HG03097 (cell line): ENCODE results near the gene RFT1.
"Not testable (repeated sequence)": the region's sequence is repeated elsewhere in the genome, so short reads cannot be mapped to it uniquely, and the experiment has no call there.

Source experiments
- ATAC-seq: cut with Tn5 transposase; IDR thresholded peaks from one replicate; pipeline ENCODE4 v1.9.1; 2021; ENCODE audit not compliant: unreplicated experiment, low FRiP score

Gene RFT1

GRCh38 chr3:53163444-53164387 is 33.5 kb upstream of the RFT1 start:
- ATAC-seq = no peak

- no peak for ATAC-seq
These were observed 32.6 kb upstream of the RFT1 start for GRCh38 chr3:53162672-53163443.

- ATAC-seq = no peak
These were observed 31.8 kb upstream of the RFT1 start for GRCh38 chr3:53161820-53162671.

GRCh38 chr3:53161450-53161819 is 31.2 kb upstream of the RFT1 start:
- no peak for ATAC-seq

GRCh38 chr3:53160660-53161449 is 30.6 kb upstream of the RFT1 start, which contains the start of gene PRKCD:
Gene PRKCD, plus strand, starts transcription at chr3:53161209. Its CDS starts 17,214 bp downstream, at chr3:53178423.
- ATAC-seq = peak; percentile 43

- ATAC-seq = no peak
These were observed 29.9 kb upstream of the RFT1 start for GRCh38 chr3:53160061-53160659.

- ATAC-seq = no peak
These were observed 29.2 kb upstream of the RFT1 start for GRCh38 chr3:53159156-53160060.

- no peak for ATAC-seq
These were observed 28.5 kb upstream of the RFT1 start for GRCh38 chr3:53158765-53159155.

GRCh38 chr3:53157974-53158580 is 27.8 kb upstream of the RFT1 start:
- no peak for ATAC-seq

- no peak for ATAC-seq
These were observed 26.2 kb upstream of the RFT1 start for GRCh38 chr3:53156368-53156834.

- no peak for ATAC-seq
These were observed 25.5 kb upstream of the RFT1 start for GRCh38 chr3:53155760-53156159.

- no peak for ATAC-seq
These were observed 24.6 kb upstream of the RFT1 start for GRCh38 chr3:53154881-53155285.

- no peak for ATAC-seq
These were observed 23.7 kb upstream of the RFT1 start for GRCh38 chr3:53153980-53154379.

- no peak for ATAC-seq
These were observed 23.1 kb upstream of the RFT1 start for GRCh38 chr3:53153264-53153823.

- ATAC-seq = no peak
These were observed 21.8 kb upstream of the RFT1 start for GRCh38 chr3:53151870-53152660.

- no peak for ATAC-seq
These were observed 21.2 kb upstream of the RFT1 start for GRCh38 chr3:53151465-53151864.

- not testable (repeated sequence) for ATAC-seq
These were observed 20.8 kb upstream of the RFT1 start for GRCh38 chr3:53151086-53151438.
